GM19455 (cell line): ENCODE measurements around the gene PLXNA4.

ENCODE experiments used
- ATAC-seq: cut with Tn5 transposase; IDR thresholded peaks from one replicate; pipeline ENCODE4 v1.9.1; 2021; ENCODE audit not compliant: unreplicated experiment

The PLXNA4 gene

GRCh38 chr7:132371948-132372347 is 204.3 kb downstream of the PLXNA4 start:
- no peak for ATAC-seq

GRCh38 chr7:132368246-132368900 is 207.9 kb downstream of the PLXNA4 start:
- no peak for ATAC-seq

GRCh38 chr7:132367795-132368194 is 208.5 kb downstream of the PLXNA4 start:
- ATAC-seq = no peak

- ATAC-seq = no peak
Observed at GRCh38 chr7:132367004-132367403, 209.3 kb downstream of the PLXNA4 start.

- ATAC-seq = no peak
Observed at GRCh38 chr7:132364226-132364625, 212.0 kb downstream of the PLXNA4 start.

GRCh38 chr7:132362059-132362458 is 214.2 kb downstream of the PLXNA4 start:
- ATAC-seq = no peak

- no peak for ATAC-seq
Observed at GRCh38 chr7:132361146-132361545, 215.1 kb downstream of the PLXNA4 start.

- no peak for ATAC-seq
Observed at GRCh38 chr7:132359743-132360142, 216.5 kb downstream of the PLXNA4 start.

- no peak for ATAC-seq
Observed at GRCh38 chr7:132355048-132355447, 221.2 kb downstream of the PLXNA4 start.

- no peak for ATAC-seq
Observed at GRCh38 chr7:132354527-132354926, 221.7 kb downstream of the PLXNA4 start.

- ATAC-seq = no peak
Observed at GRCh38 chr7:132353936-132354335, 222.3 kb downstream of the PLXNA4 start.

- ATAC-seq = no peak
Observed at GRCh38 chr7:132352800-132353199, 223.5 kb downstream of the PLXNA4 start.

- no peak for ATAC-seq
Observed at GRCh38 chr7:132351954-132352499, 224.2 kb downstream of the PLXNA4 start.

GRCh38 chr7:132350741-132351140 is 225.5 kb downstream of the PLXNA4 start:
- ATAC-seq = no peak

GRCh38 chr7:132349075-132349474 is 227.2 kb downstream of the PLXNA4 start:
- no peak for ATAC-seq

GRCh38 chr7:132348341-132348740 is 227.9 kb downstream of the PLXNA4 start:
- no peak for ATAC-seq

GRCh38 chr7:132347858-132348257 is 228.4 kb downstream of the PLXNA4 start:
- no peak for ATAC-seq

GRCh38 chr7:132347123-132347522 is 229.1 kb downstream of the PLXNA4 start:
- ATAC-seq = no peak

- ATAC-seq = no peak
Observed at GRCh38 chr7:132345543-132346129, 230.6 kb downstream of the PLXNA4 start.

- ATAC-seq = no peak
Observed at GRCh38 chr7:132345030-132345429, 231.2 kb downstream of the PLXNA4 start.

- no peak for ATAC-seq
Observed at GRCh38 chr7:132343199-132343598, 233.1 kb downstream of the PLXNA4 start.

- ATAC-seq = no peak
Observed at GRCh38 chr7:132337450-132338080, 238.7 kb downstream of the PLXNA4 start.
